Measurements from ENCODE around the gene FRYL.

The FRYL gene

GRCh38 chr4:48641401-48641800, 138.7 kb downstream of the FRYL start:
- no peak for TF ChIP-seq CEBPB (IDR thresholded peaks at IDR 0.05)
- TF ChIP-seq YY1 (IDR thresholded peaks at IDR 0.05; ENCODE audit: low read depth) = no peak
- no peak for TF ChIP-seq TCF12 (IDR thresholded peaks at IDR 0.05; ENCODE audit: low read depth)
- no peak for TF ChIP-seq RAD21 (IDR thresholded peaks at IDR 0.05; ENCODE audit: low read depth)
- TF ChIP-seq, protein P1, sequence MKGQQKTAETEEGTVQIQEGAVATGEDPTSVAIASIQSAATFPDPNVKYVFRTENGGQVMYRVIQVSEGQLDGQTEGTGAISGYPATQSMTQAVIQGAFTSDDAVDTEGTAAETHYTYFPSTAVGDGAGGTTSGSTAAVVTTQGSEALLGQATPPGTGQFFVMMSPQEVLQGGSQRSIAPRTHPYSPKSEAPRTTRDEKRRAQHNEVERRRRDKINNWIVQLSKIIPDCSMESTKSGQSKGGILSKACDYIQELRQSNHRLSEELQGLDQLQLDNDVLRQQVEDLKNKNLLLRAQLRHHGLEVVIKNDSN (IDR thresholded peaks at IDR 0.05) = no peak
- TF ChIP-seq ZBTB7A (IDR thresholded peaks at IDR 0.05; ENCODE audit: low read depth) = no peak
- no peak for TF ChIP-seq TAF1 (IDR thresholded peaks at IDR 0.05; ENCODE audit: low read depth)
- TF ChIP-seq, protein P2, sequence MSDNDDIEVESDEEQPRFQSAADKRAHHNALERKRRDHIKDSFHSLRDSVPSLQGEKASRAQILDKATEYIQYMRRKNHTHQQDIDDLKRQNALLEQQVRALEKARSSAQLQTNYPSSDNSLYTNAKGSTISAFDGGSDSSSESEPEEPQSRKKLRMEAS (IDR thresholded peaks at IDR 0.05) = no peak
- no peak for TF ChIP-seq CREB1 (IDR thresholded peaks at IDR 0.05; ENCODE audit: low read depth)
- TF ChIP-seq TEAD4 (IDR thresholded peaks at IDR 0.05) = no peak
- TF ChIP-seq EP300 (IDR thresholded peaks at IDR 0.05; ENCODE audit: borderline replicate concordance) = no peak

DNA sequence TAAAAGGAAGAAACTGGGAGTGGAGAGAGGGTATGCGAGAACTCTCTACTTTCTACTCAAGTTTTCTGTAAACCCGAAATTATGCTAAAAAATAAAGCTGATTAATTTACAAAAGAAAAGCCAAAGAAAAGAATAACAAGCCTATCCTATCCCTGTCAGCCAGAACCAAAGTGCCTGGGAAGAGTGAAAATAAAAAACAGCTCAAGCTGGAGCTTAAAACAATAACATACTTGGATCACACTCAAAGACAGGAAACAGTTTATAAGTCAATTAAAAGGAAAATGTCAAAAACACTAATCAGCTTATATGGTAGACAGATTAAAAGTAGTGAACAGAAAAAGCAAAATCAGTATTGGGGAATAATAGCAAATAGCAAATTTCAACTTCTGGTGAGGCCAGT, 139.4 kb downstream of the FRYL start:
- TF ChIP-seq EGR1 (IDR thresholded peaks at IDR 0.05) (no peak), TEAD4 (IDR thresholded peaks at IDR 0.05) (no peak), YY1 (IDR thresholded peaks at IDR 0.05; ENCODE audit: low read depth) (no peak)

- no peak for TF ChIP-seq FOXM1 (IDR thresholded peaks at IDR 0.05; ENCODE audit: borderline replicate concordance, low read depth)
Observed at GRCh38 chr4:48640225-48640624, 139.9 kb downstream of the FRYL start.

DNA sequence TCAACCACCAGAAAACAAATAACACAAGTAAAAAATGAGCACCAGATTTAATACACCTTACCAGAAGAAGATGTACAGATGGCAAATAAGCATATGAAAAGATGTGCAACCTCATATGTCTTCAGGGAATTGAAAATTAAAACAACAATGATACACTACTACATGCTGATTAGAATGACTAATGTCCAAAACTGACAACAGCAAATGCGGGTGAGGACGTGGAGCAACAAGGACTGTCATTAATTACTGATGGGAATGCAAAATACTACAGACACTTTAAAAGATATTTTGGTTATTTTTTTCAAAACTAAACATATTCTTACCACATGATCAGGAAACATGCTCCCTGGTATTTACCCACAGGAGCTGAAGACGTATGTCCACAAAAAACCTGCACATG, 140.3 kb downstream of the FRYL start:
- TF ChIP-seq ZBTB7A (IDR thresholded peaks at IDR 0.05; ENCODE audit: low read depth) (no peak), EGR1 (IDR thresholded peaks at IDR 0.05) (no peak)

GRCh38 chr4:48636911-48637310, 143.2 kb downstream of the FRYL start:
- TF ChIP-seq, protein P2 (IDR thresholded peaks at IDR 0.05) = no peak
- TF ChIP-seq EGR1 (IDR thresholded peaks at IDR 0.05) (no peak), RAD21 (IDR thresholded peaks at IDR 0.05; ENCODE audit: low read depth) (no peak), TAF1 (IDR thresholded peaks at IDR 0.05; ENCODE audit: low read depth) (no peak), REST (IDR thresholded peaks at IDR 0.05; ENCODE audit: low read depth) (no peak), FOXM1 (IDR thresholded peaks at IDR 0.05; ENCODE audit: borderline replicate concordance, low read depth) (no peak), CEBPB (IDR thresholded peaks at IDR 0.05) (no peak), EP300 (IDR thresholded peaks at IDR 0.05; ENCODE audit: borderline replicate concordance) (no peak), ZBTB7A (IDR thresholded peaks at IDR 0.05; ENCODE audit: low read depth) (no peak), YY1 (IDR thresholded peaks at IDR 0.05; ENCODE audit: low read depth) (no peak), TCF12 (IDR thresholded peaks at IDR 0.05; ENCODE audit: low read depth) (no peak), NFIC (IDR thresholded peaks at IDR 0.05) (no peak), TEAD4 (IDR thresholded peaks at IDR 0.05) (no peak), CREB1 (IDR thresholded peaks at IDR 0.05; ENCODE audit: low read depth) (no peak)
- TF ChIP-seq, protein P1 (IDR thresholded peaks at IDR 0.05) = no peak

GRCh38 chr4:48635980-48636379, 144.1 kb downstream of the FRYL start:
- TF ChIP-seq CEBPB (IDR thresholded peaks at IDR 0.05) (no peak), CREB1 (IDR thresholded peaks at IDR 0.05; ENCODE audit: low read depth) (no peak), ZBTB7A (IDR thresholded peaks at IDR 0.05; ENCODE audit: low read depth) (no peak), YY1 (IDR thresholded peaks at IDR 0.05; ENCODE audit: low read depth) (no peak), TAF1 (IDR thresholded peaks at IDR 0.05; ENCODE audit: low read depth) (no peak), REST (IDR thresholded peaks at IDR 0.05; ENCODE audit: low read depth) (no peak), EGR1 (IDR thresholded peaks at IDR 0.05) (no peak), TCF12 (IDR thresholded peaks at IDR 0.05; ENCODE audit: low read depth) (no peak), TEAD4 (IDR thresholded peaks at IDR 0.05) (no peak), EP300 (IDR thresholded peaks at IDR 0.05; ENCODE audit: borderline replicate concordance) (no peak), FOXM1 (IDR thresholded peaks at IDR 0.05; ENCODE audit: borderline replicate concordance, low read depth) (no peak), RAD21 (IDR thresholded peaks at IDR 0.05; ENCODE audit: low read depth) (no peak), NFIC (IDR thresholded peaks at IDR 0.05) (no peak)
- TF ChIP-seq, protein P2 (IDR thresholded peaks at IDR 0.05) = no peak
- TF ChIP-seq, protein P1 (IDR thresholded peaks at IDR 0.05) = no peak
